Mesangial cell (primary cell): ENCODE results near the gene STK26. TPM values are rescaled to one million over a fixed set of nuclear protein-coding genes. Genes with fewer than 3 reads are reported as not detected.

ENCODE experiments used
- total RNA-seq: library from RNA; depleted of rRNA; stranded (reverse); fragments of >200 nt; gene quantifications from 2 replicates; pipeline ENCODE4 v1.2.3, GENCODE V29; 2015

The STK26 gene
- 4.8 and 9.3 TPM in 2 replicates for total RNA-seq

GRCh38 chrX:132022967-132023895 is at the start of gene STK26:
STK26 (plus strand) TSS chrX:132023302; CDS start chrX:132023618, 316 bp downstream.

Other genes with a start within 250 kb of the STK26 start
- gene FRMD7, start 104.7 kb downstream of the STK26 start, total RNA-seq: not detected in 2 replicates
- 12.7 and 15.0 TPM in 2 replicates for gene RAP2C, start 196.1 kb downstream of the STK26 start, total RNA-seq